H1 (cell line): ENCODE measurements around the gene MROH2B. TPM values are rescaled to one million over a fixed set of nuclear protein-coding genes. Genes with fewer than 3 reads are reported as not detected.

Experiments used
- EGR1 ChIP-seq: IDR thresholded peaks from 2 replicates; pipeline ENCODE4 v1.6.1; 2011; ENCODE audit warnings: low read depth, low read length, borderline replicate concordance
- RBBP5 ChIP-seq: IDR thresholded peaks from 2 replicates; pipeline ENCODE4 v1.7.1; 2012; ENCODE audit warnings: low read depth, mild to moderate bottlenecking, inconsistent platforms, low read length, moderate library complexity, borderline replicate concordance
- TAF7 ChIP-seq: optimal IDR thresholded peaks from 2 replicates; pipeline ENCODE3; 2011; ENCODE audit warnings: low read depth, mild to moderate bottlenecking, inconsistent platforms, low read length, moderate library complexity, borderline replicate concordance
- polyA plus RNA-seq, 7 experiments: library from polyadenylated mRNA; depleted of rRNA in 3 of 7; stranded (reverse) in 5 of 7; unstranded in 2 of 7; fragments of >200 nt in 5 of 7; fragments of 200-250 nt in 2 of 7; gene quantifications; 1 replicate in 5 of 7; 2 replicates in 1 of 7; 4 replicates in 1 of 7; pipeline versions ENCODE4 v1.2.1 to v1.2.3, GENCODE V29; 2011 to 2013; ENCODE audit warnings: missing spikeins in 2 of 7, mixed read lengths in 2 of 7
- total RNA-seq: library from RNA; stranded (reverse); fragmentation: NEBNext Ultra II Directional; extraction: Animal tissue kit (Norgen Biotek cat#: 25700); gene quantifications from 2 replicates; pipeline ENCODE4 v1.2.1, GENCODE V29; 2021
- TF ChIP-seq, protein P1 (sequence below): fragments of 300-600 bp; sonication (generic); IDR thresholded peaks from 2 replicates; pipeline ENCODE4 v1.7.1; 2012; ENCODE audit warnings: low read length, moderate library complexity, mild to moderate bottlenecking, inconsistent platforms; ENCODE audit not compliant: insufficient replicate concordance

The MROH2B gene
- total and polyA plus RNA-seq, 2 of the 8 experiments (the other 6 are each of a cell fraction or from before 2014, with no cell fraction given), result not detected

DNA sequence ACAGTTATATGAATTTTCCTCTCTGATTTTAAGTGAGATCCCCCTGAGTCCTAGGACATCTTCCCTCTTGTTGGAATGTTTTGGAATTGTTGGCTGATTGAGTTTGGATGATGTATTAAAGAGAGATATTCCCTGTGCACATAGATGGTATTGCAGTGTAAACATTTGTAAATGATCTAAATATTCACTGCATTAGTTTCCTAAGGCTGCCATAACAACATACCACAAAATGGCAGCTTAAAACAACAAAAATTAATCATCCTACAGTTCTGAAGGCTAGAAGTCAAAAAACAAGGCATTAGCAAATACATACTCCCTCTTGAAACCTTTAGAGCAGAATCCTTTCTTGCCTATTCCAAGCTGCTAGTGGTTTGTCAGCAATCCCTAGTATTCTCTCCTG, 38.0 kb upstream of the MROH2B start (continued):
- TF ChIP-seq, protein P1, sequence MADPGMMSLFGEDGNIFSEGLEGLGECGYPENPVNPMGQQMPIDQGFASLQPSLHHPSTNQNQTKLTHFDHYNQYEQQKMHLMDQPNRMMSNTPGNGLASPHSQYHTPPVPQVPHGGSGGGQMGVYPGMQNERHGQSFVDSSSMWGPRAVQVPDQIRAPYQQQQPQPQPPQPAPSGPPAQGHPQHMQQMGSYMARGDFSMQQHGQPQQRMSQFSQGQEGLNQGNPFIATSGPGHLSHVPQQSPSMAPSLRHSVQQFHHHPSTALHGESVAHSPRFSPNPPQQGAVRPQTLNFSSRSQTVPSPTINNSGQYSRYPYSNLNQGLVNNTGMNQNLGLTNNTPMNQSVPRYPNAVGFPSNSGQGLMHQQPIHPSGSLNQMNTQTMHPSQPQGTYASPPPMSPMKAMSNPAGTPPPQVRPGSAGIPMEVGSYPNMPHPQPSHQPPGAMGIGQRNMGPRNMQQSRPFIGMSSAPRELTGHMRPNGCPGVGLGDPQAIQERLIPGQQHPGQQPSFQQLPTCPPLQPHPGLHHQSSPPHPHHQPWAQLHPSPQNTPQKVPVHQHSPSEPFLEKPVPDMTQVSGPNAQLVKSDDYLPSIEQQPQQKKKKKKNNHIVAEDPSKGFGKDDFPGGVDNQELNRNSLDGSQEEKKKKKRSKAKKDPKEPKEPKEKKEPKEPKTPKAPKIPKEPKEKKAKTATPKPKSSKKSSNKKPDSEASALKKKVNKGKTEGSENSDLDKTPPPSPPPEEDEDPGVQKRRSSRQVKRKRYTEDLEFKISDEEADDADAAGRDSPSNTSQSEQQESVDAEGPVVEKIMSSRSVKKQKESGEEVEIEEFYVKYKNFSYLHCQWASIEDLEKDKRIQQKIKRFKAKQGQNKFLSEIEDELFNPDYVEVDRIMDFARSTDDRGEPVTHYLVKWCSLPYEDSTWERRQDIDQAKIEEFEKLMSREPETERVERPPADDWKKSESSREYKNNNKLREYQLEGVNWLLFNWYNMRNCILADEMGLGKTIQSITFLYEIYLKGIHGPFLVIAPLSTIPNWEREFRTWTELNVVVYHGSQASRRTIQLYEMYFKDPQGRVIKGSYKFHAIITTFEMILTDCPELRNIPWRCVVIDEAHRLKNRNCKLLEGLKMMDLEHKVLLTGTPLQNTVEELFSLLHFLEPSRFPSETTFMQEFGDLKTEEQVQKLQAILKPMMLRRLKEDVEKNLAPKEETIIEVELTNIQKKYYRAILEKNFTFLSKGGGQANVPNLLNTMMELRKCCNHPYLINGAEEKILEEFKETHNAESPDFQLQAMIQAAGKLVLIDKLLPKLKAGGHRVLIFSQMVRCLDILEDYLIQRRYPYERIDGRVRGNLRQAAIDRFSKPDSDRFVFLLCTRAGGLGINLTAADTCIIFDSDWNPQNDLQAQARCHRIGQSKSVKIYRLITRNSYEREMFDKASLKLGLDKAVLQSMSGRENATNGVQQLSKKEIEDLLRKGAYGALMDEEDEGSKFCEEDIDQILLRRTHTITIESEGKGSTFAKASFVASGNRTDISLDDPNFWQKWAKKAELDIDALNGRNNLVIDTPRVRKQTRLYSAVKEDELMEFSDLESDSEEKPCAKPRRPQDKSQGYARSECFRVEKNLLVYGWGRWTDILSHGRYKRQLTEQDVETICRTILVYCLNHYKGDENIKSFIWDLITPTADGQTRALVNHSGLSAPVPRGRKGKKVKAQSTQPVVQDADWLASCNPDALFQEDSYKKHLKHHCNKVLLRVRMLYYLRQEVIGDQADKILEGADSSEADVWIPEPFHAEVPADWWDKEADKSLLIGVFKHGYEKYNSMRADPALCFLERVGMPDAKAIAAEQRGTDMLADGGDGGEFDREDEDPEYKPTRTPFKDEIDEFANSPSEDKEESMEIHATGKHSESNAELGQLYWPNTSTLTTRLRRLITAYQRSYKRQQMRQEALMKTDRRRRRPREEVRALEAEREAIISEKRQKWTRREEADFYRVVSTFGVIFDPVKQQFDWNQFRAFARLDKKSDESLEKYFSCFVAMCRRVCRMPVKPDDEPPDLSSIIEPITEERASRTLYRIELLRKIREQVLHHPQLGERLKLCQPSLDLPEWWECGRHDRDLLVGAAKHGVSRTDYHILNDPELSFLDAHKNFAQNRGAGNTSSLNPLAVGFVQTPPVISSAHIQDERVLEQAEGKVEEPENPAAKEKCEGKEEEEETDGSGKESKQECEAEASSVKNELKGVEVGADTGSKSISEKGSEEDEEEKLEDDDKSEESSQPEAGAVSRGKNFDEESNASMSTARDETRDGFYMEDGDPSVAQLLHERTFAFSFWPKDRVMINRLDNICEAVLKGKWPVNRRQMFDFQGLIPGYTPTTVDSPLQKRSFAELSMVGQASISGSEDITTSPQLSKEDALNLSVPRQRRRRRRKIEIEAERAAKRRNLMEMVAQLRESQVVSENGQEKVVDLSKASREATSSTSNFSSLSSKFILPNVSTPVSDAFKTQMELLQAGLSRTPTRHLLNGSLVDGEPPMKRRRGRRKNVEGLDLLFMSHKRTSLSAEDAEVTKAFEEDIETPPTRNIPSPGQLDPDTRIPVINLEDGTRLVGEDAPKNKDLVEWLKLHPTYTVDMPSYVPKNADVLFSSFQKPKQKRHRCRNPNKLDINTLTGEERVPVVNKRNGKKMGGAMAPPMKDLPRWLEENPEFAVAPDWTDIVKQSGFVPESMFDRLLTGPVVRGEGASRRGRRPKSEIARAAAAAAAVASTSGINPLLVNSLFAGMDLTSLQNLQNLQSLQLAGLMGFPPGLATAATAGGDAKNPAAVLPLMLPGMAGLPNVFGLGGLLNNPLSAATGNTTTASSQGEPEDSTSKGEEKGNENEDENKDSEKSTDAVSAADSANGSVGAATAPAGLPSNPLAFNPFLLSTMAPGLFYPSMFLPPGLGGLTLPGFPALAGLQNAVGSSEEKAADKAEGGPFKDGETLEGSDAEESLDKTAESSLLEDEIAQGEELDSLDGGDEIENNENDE, result no peak
- TF ChIP-seq EGR1 (no peak), RBBP5 (no peak), TAF7 (no peak)
